ENCODE measurements around the gene GRIN2C.

The GRIN2C gene

DNA sequence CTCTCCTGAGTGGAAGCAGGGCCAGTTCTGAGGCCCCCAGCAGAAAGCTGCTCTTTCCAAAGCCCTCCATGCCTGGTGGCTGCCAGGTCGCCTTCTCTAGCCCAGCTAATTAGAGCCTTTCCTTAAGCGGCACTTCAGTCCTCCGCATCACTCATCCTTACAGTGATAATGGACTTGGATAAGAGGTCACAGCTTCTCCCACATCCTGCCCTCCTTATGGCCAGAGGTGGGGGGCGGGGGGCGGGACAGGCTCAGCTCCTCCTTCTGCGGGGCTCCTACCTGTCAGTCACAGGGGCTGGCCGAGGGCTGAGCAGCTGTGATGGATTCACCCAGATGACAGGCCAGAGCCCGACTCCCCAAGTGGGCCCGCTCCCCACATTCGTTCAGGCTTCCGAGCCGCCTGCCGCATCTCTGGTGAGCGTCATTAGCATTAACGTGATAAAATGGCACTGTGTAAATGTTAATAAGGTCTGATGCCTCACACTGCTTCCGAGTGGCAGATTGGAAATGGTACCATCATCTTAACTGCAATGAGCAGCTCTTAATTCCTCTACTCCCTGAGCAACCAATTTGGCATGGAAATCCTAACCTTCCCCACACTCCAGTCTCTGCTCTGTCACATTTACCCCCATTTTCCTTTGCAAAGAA lies 41.3 kb downstream of the GRIN2C start:
- no peak for DNase-seq

DNA sequence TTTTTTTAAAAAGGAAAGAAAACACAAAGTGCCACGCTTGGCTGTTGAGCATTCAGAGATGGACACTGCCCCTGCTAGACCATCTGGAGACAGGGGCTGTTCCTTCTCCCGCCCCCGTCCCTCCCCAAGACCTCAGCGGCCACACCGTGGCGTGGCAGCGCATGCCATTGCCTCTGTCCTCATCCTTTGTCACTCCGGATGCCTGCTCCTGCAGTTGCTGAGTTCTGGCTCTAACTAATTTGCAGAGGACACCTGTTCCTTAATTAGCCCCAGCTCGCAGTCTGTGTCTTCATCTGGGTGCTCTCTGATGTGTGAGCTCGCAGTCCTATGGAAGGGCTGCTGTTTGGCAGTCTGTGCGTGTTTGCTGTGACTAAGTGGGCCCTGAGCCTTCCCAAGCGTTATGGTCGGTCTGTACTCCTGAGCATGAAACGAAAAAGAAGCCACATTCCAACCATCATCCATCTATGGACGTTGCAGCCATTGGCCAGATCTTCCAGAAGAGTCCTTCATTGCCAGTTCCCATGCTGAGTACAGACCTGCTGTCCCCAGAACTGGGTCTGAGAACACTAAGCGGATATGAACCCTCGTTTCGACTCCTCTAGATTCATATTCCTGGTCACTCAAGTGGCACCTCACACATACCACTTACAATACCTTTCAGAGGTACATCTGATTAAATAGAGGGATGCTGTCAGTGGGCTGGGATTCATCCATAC lies 42.6 kb downstream of the GRIN2C start:
- no peak for DNase-seq

- DNase-seq = no peak
Observed at GRCh38 chr17:74815550-74816370, 43.9 kb downstream of the GRIN2C start.

DNA sequence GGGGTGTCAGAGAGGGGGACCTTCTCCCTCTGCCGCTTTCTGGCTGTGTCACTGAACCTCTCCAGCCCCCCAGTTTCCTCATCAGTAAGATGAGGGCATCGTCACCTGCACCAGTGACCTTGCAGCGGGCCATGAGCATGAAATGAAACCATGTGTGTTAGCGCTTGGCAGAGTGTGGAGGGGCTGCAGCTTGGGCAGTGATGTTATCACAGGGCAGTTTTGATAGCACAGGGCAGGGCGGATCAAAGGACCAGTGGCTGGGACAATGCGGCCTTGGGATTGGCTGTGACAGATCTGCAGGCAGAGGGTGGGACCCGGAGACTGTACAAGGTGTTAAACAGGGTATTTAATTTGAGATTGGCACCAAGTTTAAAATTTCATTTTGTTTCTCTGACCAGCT lies 44.6 kb downstream of the GRIN2C start:
- no peak for DNase-seq

DNA sequence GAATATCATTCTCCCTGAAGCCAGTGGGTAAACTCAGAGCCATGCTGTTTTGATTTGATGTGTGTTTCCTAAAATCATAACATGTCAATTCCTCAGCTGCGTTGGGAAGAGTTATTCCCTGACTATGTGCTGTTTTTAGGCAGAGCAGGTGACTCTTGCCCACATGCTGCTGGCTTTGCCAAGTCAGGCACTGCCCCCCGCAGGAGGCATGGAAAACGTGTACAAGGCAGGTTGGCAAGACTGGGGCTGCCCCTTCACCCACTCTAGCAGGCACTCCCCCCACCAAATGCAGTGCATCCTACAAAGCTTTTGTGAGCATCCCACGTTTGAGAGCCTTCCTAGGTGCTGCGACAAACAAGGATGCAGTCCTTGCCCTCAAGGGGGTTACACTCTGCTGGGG lies 45.2 kb downstream of the GRIN2C start:
- DNase-seq = no peak

DNA sequence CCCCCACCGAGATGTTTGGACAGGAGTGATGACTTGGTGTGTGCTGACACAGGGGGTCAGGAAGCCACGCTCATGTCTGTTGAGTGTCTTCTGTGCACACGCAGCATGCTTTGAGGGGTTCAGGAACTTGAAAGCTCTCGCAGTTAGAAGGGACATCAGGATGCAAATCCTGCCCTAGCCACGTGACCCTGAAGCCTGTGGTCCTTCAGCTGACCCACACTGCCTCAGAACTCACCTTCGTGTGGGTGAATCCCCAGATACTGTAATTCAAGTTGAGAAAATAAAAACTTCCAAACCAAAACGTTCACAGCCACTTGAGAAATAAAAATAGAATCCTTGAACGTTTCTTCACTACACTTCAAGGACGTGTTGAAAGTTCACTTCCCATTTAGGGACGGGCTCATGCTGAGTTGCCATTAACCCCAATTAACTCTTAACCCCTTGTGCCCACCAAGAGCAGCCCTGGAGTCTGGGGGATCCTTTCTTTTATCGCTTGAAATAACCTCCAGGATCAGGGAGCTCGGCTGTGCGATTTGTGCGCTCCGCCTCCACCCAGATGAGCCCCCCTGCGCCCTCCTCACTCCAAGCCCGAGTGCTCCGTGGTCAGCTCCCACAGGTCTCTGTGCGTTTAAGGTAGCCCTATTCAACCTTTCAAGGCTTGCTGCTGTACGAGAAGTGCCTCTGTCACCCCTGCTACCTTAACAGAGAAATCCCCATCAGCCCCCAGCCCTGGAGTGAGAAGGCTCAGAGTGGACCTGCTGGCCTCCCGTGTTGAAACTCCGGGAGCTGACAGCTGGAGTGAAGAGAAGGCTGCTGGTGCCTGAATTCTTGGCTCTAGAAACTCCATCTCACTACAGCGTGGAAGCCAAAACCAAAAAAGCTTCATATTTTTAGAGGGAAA lies 47.3 kb downstream of the GRIN2C start:
- no peak for DNase-seq

DNA sequence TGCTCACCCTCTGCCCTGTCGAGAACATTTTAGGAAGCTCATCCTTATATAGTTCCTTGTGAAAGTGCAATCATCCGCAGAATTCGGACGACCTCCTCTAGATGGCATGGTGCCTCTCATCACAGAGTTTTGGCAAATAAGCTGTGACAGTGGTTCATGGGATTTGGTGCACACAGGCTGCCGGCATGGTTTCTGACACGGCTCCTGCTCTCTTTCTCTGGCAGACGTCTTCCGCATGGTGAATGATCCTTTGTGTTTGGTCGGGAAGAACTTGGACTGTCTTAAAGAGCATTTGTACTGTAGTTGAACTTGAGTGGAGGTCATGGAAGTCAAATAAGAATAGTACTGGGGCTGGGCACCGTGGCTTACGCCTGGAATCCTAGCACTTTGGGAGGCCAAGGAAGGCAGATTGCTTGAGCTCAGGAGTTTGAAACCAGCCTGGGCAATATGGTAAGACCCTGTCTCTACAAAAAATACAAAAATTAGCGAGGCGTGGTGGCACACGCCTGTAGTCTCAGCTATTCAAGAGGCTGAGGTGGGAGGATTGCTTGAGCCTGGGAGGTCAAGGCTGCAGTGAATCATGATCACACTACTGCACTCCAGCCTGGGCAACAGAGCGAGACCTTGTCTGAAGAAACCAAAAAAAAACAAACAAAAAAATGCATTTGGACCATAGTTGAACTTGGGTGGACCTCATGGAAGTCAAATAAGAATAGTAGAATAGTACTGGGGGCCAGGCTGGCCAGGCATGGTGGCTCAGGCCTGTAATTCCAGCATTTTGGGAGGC lies 48.8 kb downstream of the GRIN2C start:
- DNase-seq = no peak

DNA sequence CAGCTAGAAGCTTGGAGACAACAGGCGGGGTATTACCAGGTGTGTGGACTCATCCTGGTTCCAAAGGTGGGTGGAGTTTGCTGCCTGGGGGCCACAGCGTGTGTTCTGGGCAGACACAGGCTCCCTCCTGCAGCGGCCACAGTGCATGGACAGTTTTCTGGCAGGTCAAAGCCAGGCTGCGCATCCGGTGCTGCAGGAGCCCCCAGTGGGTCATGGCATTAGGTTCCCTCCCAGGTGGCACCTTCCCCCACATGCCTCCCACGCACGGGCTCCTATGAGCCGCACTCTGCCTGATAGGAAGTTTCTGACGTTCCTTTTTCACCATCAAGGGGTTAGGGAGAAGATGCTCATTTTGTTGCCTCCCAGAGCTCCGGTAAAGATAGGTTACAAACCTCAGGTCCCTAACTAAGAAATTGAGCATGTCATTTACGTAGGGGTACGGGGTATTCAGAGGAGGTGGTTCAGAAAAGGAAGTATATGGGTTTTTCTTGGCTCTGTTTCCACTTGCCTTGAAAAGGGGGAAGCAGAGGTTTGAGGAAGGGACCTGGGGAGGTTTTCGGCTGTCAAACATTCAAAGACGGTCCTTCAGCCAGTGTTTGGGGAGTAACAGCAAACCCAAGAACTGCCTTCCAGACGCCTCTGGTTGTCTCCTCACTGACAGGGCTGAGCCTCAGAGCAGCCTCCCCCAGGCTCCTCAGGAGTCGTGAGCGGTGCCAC lies 50.8 kb downstream of the GRIN2C start:
- DNase-seq = no peak

- no peak for DNase-seq
Observed at GRCh38 chr17:74807925-74808324, 51.8 kb downstream of the GRIN2C start.

GRCh38 chr17:74807441-74807840 lies 52.2 kb downstream of the GRIN2C start:
- DNase-seq = no peak

GRCh38 chr17:74806334-74806733 lies 53.4 kb downstream of the GRIN2C start:
- DNase-seq = no peak

GRCh38 chr17:74805591-74805991 lies 54.1 kb downstream of the GRIN2C start:
- no peak for DNase-seq

- DNase-seq = no peak
Observed at GRCh38 chr17:74804683-74805082, 55.0 kb downstream of the GRIN2C start.

DNA sequence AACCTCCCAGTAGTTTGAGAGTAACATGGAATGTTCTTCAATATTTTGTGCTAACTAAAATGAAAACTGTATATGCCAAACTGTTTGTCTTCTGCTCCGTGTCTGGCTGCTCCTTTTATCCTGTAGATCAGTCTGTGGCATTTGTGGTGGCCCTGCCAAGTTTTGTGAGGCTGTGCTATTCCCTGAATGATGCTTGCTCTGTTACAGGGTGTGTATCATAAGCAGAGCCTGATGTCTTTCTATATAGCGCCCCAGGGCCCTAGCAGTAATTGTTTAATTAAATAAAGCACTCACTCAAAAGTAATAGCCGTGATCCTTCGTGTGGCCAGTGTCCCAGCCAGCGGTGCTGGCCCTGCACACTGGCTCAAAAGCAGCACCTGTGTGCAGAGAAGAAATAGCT lies 55.7 kb downstream of the GRIN2C start:
- DNase-seq = no peak

GRCh38 chr17:74803388-74803930 lies 56.2 kb downstream of the GRIN2C start:
- DNase-seq = no peak

DNA sequence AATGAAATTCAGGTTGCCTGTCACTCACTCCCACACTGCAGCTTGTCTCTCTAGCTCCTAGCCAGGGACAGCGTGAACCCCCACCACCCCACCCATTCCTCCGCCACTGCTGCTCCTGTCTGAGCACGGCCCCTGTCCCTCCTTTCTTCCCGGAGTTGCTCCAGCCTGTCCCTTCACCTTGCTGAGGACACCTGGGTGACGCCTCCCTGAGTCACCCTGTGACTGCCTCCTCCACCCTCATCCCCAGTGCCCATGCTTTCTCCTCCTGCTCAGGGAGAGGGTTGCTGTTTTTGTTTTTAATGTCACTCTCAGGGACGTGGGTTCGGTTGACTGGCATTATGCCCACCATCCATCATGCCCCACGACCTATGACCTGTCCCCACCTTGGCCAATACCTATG lies 57.8 kb downstream of the GRIN2C start:
- DNase-seq = no peak

DNA sequence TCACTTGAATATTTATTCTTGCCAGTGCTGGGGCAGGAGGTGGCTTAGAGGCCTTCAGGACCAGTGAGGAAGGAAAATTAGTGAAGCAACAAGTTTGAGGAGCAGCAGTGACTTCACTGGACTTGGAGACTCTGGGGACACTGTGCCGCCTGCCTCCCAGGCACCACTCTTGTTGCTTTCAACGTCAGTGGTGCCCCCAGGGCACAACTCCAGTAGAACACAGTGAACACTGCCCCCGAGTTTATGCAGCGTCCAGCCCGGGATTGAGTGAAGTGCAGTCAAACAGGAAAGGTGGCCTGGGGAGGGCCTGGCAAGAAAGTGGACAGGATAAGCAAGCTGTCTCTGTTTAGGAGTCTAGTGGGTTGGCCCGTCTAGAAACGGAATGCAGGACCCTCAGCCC lies 59.2 kb downstream of the GRIN2C start:
- no peak for DNase-seq

- DNase-seq = no peak
Observed at GRCh38 chr17:74799097-74799496, 60.6 kb downstream of the GRIN2C start.

- no peak for DNase-seq
Observed at GRCh38 chr17:74798239-74798707, 61.4 kb downstream of the GRIN2C start.

GRCh38 chr17:74797824-74798223 lies 61.9 kb downstream of the GRIN2C start:
- DNase-seq = no peak

DNA sequence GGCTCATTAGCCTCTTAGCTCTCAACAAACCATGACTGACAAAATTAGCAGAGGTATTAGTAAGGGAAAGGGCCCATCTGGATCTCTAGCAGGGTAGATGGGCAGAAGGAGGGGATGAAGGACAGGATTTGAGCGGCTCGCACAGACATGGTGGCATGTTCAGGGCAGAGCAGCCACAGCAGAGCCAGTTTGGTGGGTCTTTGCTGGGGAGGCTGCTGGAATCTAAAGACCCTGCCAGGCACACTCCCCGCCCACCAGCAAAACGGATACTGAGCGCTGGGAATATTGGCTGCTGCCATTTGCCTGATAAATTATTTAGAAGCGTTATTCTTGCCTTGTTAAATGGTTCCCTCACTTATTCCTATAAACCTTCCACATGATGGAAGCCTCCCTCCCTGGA lies 62.8 kb downstream of the GRIN2C start:
- DNase-seq = no peak
